GM23338 (cell line): Measurements from ENCODE around the gene C2orf68.

Experiments
- CREB1 ChIP-seq: fragments of 250-450 bp; sonication (Bioruptor Pico); IDR thresholded peaks from 2 replicates; pipeline ENCODE4 v1.5.0; 2020; ENCODE audit warnings: low read depth, mild to moderate bottlenecking, moderate library complexity
- EZH2phosphoT487 ChIP-seq: fragments of 200-600 bp; sonication (generic); IDR thresholded peaks from one replicate; pipeline ENCODE4 v1.8.1; 2018; ENCODE audit warnings: antibody characterized with exemption; ENCODE audit not compliant: unreplicated experiment
- NANOG ChIP-seq: IDR thresholded peaks from 2 replicates; pipeline ENCODE4 v1.6.1; 2016; ENCODE audit warnings: antibody characterized with exemption, borderline replicate concordance
- POLR2AphosphoS5 ChIP-seq: IDR thresholded peaks from 2 replicates; pipeline ENCODE4 v1.6.1; 2016; ENCODE audit warnings: antibody characterized with exemption, low read depth
- REST ChIP-seq: IDR thresholded peaks from one replicate; pipeline ENCODE4 v1.6.1; 2018; ENCODE audit warnings: antibody characterized with exemption; ENCODE audit not compliant: unreplicated experiment
- TF ChIP-seq, protein P1 (sequence below), 2 experiments: fragments of 200-600 bp in 1 of 2; sonication (generic) in 1 of 2; conservative IDR thresholded peaks; 2 replicates each; pipeline versions ENCODE4 v1.5.1 to v1.6.1; 2016 to 2017; ENCODE audit warnings: antibody characterized with exemption in 2 of 2, low read depth in 2 of 2, mild to moderate bottlenecking in 2 of 2, moderate library complexity in 1 of 2

DNA sequence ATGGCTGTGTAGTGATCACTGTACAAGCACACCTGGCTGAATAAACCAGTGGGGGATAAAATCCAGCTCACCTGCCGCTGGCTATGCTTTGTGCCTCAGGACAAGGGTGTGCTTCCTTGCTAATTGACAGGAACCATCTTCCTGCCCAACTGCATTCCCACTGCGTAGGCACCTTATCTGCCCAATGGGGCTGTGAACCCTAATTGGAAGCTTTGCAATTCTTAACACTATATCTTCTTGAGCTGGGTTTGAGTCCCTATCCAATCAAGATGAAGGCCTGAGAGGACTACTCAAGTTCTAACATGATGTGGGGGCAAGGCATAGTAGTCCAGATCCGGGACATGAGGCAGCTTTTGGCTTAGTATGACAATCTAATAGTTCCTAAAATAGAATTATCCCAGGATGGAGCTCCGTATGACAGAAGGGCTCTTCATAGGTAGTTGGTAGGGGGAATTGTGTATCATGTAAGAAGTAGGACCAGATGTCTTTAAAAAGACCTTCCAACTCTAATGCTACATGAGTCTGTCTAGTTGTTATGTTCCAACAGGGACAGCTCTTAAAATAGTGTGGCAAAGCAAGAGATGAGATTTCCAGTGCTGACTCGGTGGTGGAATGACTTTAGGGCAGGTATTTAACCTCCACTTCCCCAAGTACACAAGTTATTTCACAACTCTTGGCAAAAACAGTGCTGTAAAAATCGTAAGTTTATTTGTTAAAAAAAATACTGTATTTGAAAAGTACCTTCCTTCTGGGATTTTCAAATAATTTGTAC is 7.1 kb downstream of the C2orf68 start:
- TF ChIP-seq, protein P1, sequence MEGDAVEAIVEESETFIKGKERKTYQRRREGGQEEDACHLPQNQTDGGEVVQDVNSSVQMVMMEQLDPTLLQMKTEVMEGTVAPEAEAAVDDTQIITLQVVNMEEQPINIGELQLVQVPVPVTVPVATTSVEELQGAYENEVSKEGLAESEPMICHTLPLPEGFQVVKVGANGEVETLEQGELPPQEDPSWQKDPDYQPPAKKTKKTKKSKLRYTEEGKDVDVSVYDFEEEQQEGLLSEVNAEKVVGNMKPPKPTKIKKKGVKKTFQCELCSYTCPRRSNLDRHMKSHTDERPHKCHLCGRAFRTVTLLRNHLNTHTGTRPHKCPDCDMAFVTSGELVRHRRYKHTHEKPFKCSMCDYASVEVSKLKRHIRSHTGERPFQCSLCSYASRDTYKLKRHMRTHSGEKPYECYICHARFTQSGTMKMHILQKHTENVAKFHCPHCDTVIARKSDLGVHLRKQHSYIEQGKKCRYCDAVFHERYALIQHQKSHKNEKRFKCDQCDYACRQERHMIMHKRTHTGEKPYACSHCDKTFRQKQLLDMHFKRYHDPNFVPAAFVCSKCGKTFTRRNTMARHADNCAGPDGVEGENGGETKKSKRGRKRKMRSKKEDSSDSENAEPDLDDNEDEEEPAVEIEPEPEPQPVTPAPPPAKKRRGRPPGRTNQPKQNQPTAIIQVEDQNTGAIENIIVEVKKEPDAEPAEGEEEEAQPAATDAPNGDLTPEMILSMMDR (conservative IDR thresholded peaks at IDR 0.05; ENCODE audit: low read depth in 2 of 2): no peak
- TF ChIP-seq NANOG (no peak), REST (no peak), CREB1 (CRISPR knock-in tag) (no peak), EZH2phosphoT487 (no peak), POLR2AphosphoS5 (no peak; the same call in 1 of the 2 replicates)
